ENCODE measurements around the gene GNG3.

GNG3 gene

DNA sequence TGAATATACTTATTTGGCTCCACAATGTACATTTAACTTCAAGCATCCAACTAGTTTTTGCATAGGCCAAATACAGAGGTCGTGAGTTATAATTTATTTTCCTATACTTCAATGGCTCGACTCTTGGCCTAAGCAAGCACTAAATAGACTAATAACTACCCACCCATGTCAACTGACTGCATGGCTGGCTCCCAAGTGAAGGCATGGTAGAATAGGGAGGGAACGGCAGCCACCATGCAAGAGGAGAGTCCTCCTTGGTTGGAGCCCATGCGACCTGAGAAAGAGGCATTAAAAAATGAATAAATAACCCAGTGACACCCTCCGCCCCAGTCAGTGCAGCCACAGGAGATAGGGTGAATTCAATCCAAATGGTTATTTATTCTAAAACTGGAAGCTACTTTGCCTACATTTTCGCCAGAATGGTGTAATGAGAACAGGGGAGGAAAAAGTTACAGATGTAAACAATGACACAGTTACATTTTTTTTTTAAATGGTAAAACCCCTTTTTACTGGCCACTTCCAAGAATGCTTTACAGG, 4.9 kb downstream of the GNG3 start:
- WGBS (ENCODE audit: extremely low coverage, insufficient coverage, insufficient read length), result no CpG with 5 or more reads among the region's 6 CpGs
- peaks cover 8% of the 10 kb centered on the region for H3K79me2 ChIP-seq (ENCODE audit: control insufficient read depth, insufficient read depth, low read length, poor library complexity)
- H3K4me2 ChIP-seq (ENCODE audit: low read length), result no peak overlapping the region
- no peaks in the 10 kb centered on the region for H3K27me3 ChIP-seq (ENCODE audit: insufficient read depth, low read length)
- no peak overlapping the region for H3K23ac ChIP-seq (ENCODE audit: low read length)
- H3K4me1 ChIP-seq (ENCODE audit: control insufficient read depth in 1 of 2, insufficient read depth in 2 of 2, low read length in 2 of 2), result peaks cover 12 to 17% of the 10 kb centered on the region in 2 experiments
- H2BK12ac ChIP-seq (ENCODE audit: low read length), result no peak overlapping the region
- H3K9me3 ChIP-seq (ENCODE audit: insufficient read depth, low read depth, low read length), result peaks cover 1% of the 10 kb centered on the region
- H2BK120ac ChIP-seq (ENCODE audit: insufficient read depth, low read length, poor library complexity), result no peak overlapping the region
- no peak overlapping the region for H3K9ac ChIP-seq (ENCODE audit: low read length)
- no peak overlapping the region for H3K4ac ChIP-seq (ENCODE audit: low read depth, low read length)
- peaks cover 20 to 45% of the 10 kb centered on the region in 2 experiments for H3K36me3 ChIP-seq (ENCODE audit: control insufficient read depth in 1 of 2, insufficient read depth in 2 of 2, low read length in 2 of 2)
- no peak overlapping the region for H2AK5ac ChIP-seq (ENCODE audit: low read length)
- no peak overlapping the region for H3K14ac ChIP-seq (ENCODE audit: low read length)
- H2BK5ac ChIP-seq (ENCODE audit: low read depth, low read length, poor library complexity), result no peak overlapping the region
- no peak for DNase-seq
- H4K8ac ChIP-seq (ENCODE audit: low read depth, low read length), result no peak overlapping the region
- no peak overlapping the region for H3K4me3 ChIP-seq (ENCODE audit: low read depth, low read length)
- H3K18ac ChIP-seq (ENCODE audit: low read length), result no peak overlapping the region
- H4K12ac ChIP-seq (ENCODE audit: low read depth, low read length), result no peak overlapping the region
- H4K91ac ChIP-seq (ENCODE audit: low read depth, low read length), result no peak overlapping the region
- H3K27ac ChIP-seq (ENCODE audit: low read depth, low read length), result no peak overlapping the region
- H3K79me1 ChIP-seq (ENCODE audit: low read length), result peaks cover 15% of the 10 kb centered on the region
- H2AFZ ChIP-seq (ENCODE audit: insufficient read depth, low read length, poor library complexity), result no peak overlapping the region

DNA sequence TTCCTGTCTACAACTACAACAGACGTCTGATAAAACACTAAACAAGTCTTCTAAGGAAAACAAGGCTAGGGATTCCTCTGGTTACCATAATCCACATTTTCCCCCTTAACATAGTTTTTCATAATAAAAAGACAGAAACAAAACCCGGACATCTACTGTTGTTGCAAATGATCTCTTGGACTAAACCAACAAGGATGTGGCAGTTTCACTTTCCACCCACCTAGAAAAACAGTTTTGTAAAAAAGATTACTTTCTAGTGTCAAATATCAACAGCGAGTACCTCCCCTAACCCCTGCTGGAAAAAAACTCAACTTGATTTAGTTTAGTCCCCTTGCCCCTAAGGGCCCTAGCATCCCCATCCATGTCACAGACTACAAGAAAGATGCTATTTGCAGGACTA, 5.4 kb downstream of the GNG3 start:
- no peak overlapping the region for H3K4ac ChIP-seq (ENCODE audit: low read depth, low read length)
- no CpG with 5 or more reads among the region's 3 CpGs for WGBS (ENCODE audit: extremely low coverage, insufficient coverage, insufficient read length)
- no peak overlapping the region for H3K23ac ChIP-seq (ENCODE audit: low read length)
- no peak for DNase-seq
- H3K4me1 ChIP-seq (ENCODE audit: control insufficient read depth in 1 of 2, insufficient read depth in 2 of 2, low read length in 2 of 2), result peaks cover 11 to 15% of the 10 kb centered on the region in 2 experiments
- peaks cover 15% of the 10 kb centered on the region for H3K79me1 ChIP-seq (ENCODE audit: low read length)
- H2BK12ac ChIP-seq (ENCODE audit: low read length), result no peak overlapping the region
- H2BK5ac ChIP-seq (ENCODE audit: low read depth, low read length, poor library complexity), result no peak overlapping the region
- H4K8ac ChIP-seq (ENCODE audit: low read depth, low read length), result no peak overlapping the region
- H3K4me3 ChIP-seq (ENCODE audit: low read depth, low read length), result no peak overlapping the region
- H3K18ac ChIP-seq (ENCODE audit: low read length), result no peak overlapping the region
- H3K9ac ChIP-seq (ENCODE audit: low read length), result no peak overlapping the region
- H3K9me3 ChIP-seq (ENCODE audit: insufficient read depth, low read depth, low read length), result peaks cover 1% of the 10 kb centered on the region
- no peak overlapping the region for H4K91ac ChIP-seq (ENCODE audit: low read depth, low read length)
- no peak overlapping the region for H2BK120ac ChIP-seq (ENCODE audit: insufficient read depth, low read length, poor library complexity)
- H3K36me3 ChIP-seq (ENCODE audit: control insufficient read depth in 1 of 2, insufficient read depth in 2 of 2, low read length in 2 of 2), result peaks cover 24 to 50% of the 10 kb centered on the region in 2 experiments
- H3K27ac ChIP-seq (ENCODE audit: low read depth, low read length), result no peak overlapping the region
- no peak overlapping the region for H3K4me2 ChIP-seq (ENCODE audit: low read length)
- H3K14ac ChIP-seq (ENCODE audit: low read length), result no peak overlapping the region
- no peaks in the 10 kb centered on the region for H3K27me3 ChIP-seq (ENCODE audit: insufficient read depth, low read length)
- no peak overlapping the region for H4K12ac ChIP-seq (ENCODE audit: low read depth, low read length)
- no peak overlapping the region for H2AFZ ChIP-seq (ENCODE audit: insufficient read depth, low read length, poor library complexity)
- no peak overlapping the region for H2AK5ac ChIP-seq (ENCODE audit: low read length)
- H3K79me2 ChIP-seq (ENCODE audit: control insufficient read depth, insufficient read depth, low read length, poor library complexity), result peaks cover 8% of the 10 kb centered on the region

DNA sequence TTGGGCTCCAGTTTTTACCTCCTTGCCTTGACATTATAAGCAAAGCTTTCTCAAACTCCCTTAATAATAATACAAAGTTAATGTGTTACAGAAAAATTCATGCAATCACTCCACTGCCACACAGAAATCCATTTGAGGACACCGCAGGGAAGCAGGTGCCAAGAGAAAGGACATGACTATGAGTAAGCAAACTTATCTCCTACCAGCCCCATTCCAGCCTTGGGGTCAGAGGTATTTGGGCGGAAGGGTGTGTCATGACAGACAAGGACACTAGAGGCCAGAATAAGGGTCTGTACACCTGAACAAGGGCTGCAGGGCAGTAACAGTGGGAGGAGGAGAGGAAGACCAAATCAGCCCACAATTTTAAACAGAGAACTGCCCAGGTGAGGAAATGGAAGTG, 5.9 kb downstream of the GNG3 start:
- Histone ChIP-seq H3K14ac (ENCODE audit: low read length) (no peak overlapping the region), H3K9me3 (ENCODE audit: insufficient read depth, low read depth, low read length) (peaks cover 1% of the 10 kb centered on the region), H2BK12ac (ENCODE audit: low read length) (no peak overlapping the region), H3K79me2 (ENCODE audit: control insufficient read depth, insufficient read depth, low read length, poor library complexity) (peaks cover 8% of the 10 kb centered on the region), H4K91ac (ENCODE audit: low read depth, low read length) (no peak overlapping the region), H3K23ac (ENCODE audit: low read length) (no peak overlapping the region), H3K36me3 (ENCODE audit: control insufficient read depth in 1 of 2, insufficient read depth in 2 of 2, low read length in 2 of 2) (peaks cover 26 to 54% of the 10 kb centered on the region in 2 experiments), H2AK5ac (ENCODE audit: low read length) (no peak overlapping the region), H4K8ac (ENCODE audit: low read depth, low read length) (no peak overlapping the region), H2AFZ (ENCODE audit: insufficient read depth, low read length, poor library complexity) (no peak overlapping the region), H2BK120ac (ENCODE audit: insufficient read depth, low read length, poor library complexity) (no peak overlapping the region), H3K4me3 (ENCODE audit: low read depth, low read length) (no peak overlapping the region), H3K79me1 (ENCODE audit: low read length) (peaks cover 15% of the 10 kb centered on the region), H3K4me1 (ENCODE audit: control insufficient read depth in 1 of 2, insufficient read depth in 2 of 2, low read length in 2 of 2) (peaks cover 7 to 11% of the 10 kb centered on the region in 2 experiments), H3K9ac (ENCODE audit: low read length) (no peak overlapping the region), H2BK5ac (ENCODE audit: low read depth, low read length, poor library complexity) (no peak overlapping the region), H3K27ac (ENCODE audit: low read depth, low read length) (no peak overlapping the region), H4K12ac (ENCODE audit: low read depth, low read length) (no peak overlapping the region), H3K27me3 (ENCODE audit: insufficient read depth, low read length) (no peaks in the 10 kb centered on the region), H3K4me2 (ENCODE audit: low read length) (no peak overlapping the region), H3K4ac (ENCODE audit: low read depth, low read length) (no peak overlapping the region), H3K18ac (ENCODE audit: low read length) (no peak overlapping the region)
- no CpG with 5 or more reads among the region's 2 CpGs for WGBS (ENCODE audit: extremely low coverage, insufficient coverage, insufficient read length)
- DNase-seq, result peak; percentile 78 to 86

DNA sequence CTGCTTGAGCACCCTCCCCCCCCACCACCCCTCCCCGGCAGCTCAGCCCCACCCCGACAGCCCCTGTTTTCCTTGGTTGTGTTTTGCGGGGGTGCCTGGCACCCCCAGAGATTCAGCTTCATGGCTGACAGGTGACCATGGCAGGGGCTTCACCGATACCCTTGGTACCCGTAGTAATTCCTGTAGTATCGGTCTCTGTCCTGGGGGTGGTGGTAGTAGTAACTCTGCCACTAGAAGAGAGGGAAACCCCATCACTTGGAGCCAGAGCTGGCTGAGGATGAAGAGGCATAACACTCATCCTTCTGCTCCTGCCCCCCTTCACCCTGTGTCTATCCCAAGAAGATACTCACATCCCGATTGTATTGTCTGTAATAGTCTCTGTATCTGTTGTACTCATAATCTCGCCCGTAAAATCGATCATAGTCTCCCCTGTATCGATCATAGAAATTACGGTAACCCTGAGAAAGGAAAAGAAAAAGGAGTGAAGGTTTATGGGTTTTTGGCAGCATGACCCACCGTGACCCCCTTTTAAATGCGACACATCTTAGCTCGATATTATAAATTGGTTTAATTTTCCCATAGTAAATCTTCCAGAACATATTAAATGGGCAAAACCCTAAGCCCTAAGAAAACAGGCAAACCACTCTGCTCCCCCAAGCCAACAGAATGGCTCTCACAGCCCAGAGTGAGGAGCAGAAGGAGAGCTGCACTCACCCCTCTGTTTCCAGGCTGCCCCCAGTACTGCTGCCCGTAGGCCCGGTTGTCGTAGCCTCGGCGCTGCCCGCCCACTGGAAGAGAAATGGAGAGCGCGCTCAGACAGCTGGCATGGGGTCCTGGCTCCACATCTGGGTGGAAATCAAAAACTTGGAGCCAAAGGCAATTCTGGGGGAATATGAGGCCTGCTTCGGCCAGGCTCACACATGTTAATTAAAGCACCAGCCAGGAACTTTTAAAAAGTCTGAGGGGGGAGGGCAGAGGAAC, 8.0 kb downstream of the GNG3 start:
- Histone ChIP-seq H3K23ac (ENCODE audit: low read length) (no peak overlapping the region), H4K91ac (ENCODE audit: low read depth, low read length) (no peak overlapping the region), H3K79me2 (ENCODE audit: control insufficient read depth, insufficient read depth, low read length, poor library complexity) (no peaks in the 10 kb centered on the region), H3K9ac (ENCODE audit: low read length) (no peak overlapping the region), H3K4me3 (ENCODE audit: low read depth, low read length) (no peak overlapping the region), H2AK5ac (ENCODE audit: low read length) (no peak overlapping the region), H3K18ac (ENCODE audit: low read length) (no peak overlapping the region), H3K27me3 (ENCODE audit: insufficient read depth, low read length) (no peaks in the 10 kb centered on the region), H3K4me2 (ENCODE audit: low read length) (no peak overlapping the region), H3K9me3 (ENCODE audit: insufficient read depth, low read depth, low read length) (peaks cover 1% of the 10 kb centered on the region), H3K36me3 (ENCODE audit: control insufficient read depth in 1 of 2, insufficient read depth in 2 of 2, low read length in 2 of 2) (peaks cover 41 to 71% of the 10 kb centered on the region in 2 experiments), H2BK12ac (ENCODE audit: low read length) (no peak overlapping the region), H3K4me1 (ENCODE audit: control insufficient read depth in 1 of 2, insufficient read depth in 2 of 2, low read length in 2 of 2) (no peaks in the 10 kb centered on the region), H2BK120ac (ENCODE audit: insufficient read depth, low read length, poor library complexity) (no peak overlapping the region), H3K4ac (ENCODE audit: low read depth, low read length) (no peak overlapping the region), H4K8ac (ENCODE audit: low read depth, low read length) (no peak overlapping the region), H2AFZ (ENCODE audit: insufficient read depth, low read length, poor library complexity) (no peak overlapping the region), H4K12ac (ENCODE audit: low read depth, low read length) (no peak overlapping the region), H3K14ac (ENCODE audit: low read length) (no peak overlapping the region), H2BK5ac (ENCODE audit: low read depth, low read length, poor library complexity) (no peak overlapping the region), H3K27ac (ENCODE audit: low read depth, low read length) (no peak overlapping the region), H3K79me1 (ENCODE audit: low read length) (no peaks in the 10 kb centered on the region)
- no peak for DNase-seq
- WGBS (ENCODE audit: extremely low coverage, insufficient coverage, insufficient read length), result no CpG with 5 or more reads among the region's 24 CpGs
